WERI-Rb-1 (cell line): Measurements from ENCODE around the gene SYNRG.

Experiments used
- DNase-seq: peaks from one replicate; pipeline ENCODE4 v3.0.0-alpha.2; 2020
- H3K27ac ChIP-seq: fragments of 250-450 bp; sonication (Bioruptor Pico); 2 replicates; pipeline ENCODE4 v1.5.1; 2020; ENCODE audit warnings: mild to moderate bottlenecking, moderate library complexity
- H3K27me3 ChIP-seq: fragments of 250-450 bp; sonication (Bioruptor Pico); 2 replicates; pipeline ENCODE4 v1.5.1; 2021; ENCODE audit warnings: mild to moderate bottlenecking, low read depth, moderate library complexity; ENCODE audit not compliant: insufficient read depth, severe bottlenecking
- H3K36me3 ChIP-seq: fragments of 250-450 bp; sonication (Bioruptor Pico); 2 replicates; pipeline ENCODE4 v1.5.1; 2020; ENCODE audit warnings: mild to moderate bottlenecking, moderate library complexity
- H3K4me3 ChIP-seq: 2 replicates; pipeline ENCODE4 v1.5.1; 2011; ENCODE audit warnings: low read depth, mild to moderate bottlenecking, control low read depth, low read length
- H3K9me3 ChIP-seq: fragments of 250-450 bp; sonication (Bioruptor Pico); 2 replicates; pipeline ENCODE4 v1.5.1; 2021; ENCODE audit warnings: mild to moderate bottlenecking, moderate library complexity; ENCODE audit not compliant: severe bottlenecking
- CTCF ChIP-seq: IDR thresholded peaks from 2 replicates; pipeline ENCODE4 v1.5.1; 2011; ENCODE audit warnings: low read depth, mild to moderate bottlenecking, control low read depth, inconsistent platforms, low read length

Gene SYNRG

GRCh38 chr17:37492167-37492566 lies 117.1 kb downstream of the SYNRG start:
- Histone ChIP-seq H3K36me3 (peaks cover 4% of the 10 kb centered on the region), H3K27ac (no peak overlapping the region), H3K4me3 (no peak overlapping the region), H3K9me3 (no peaks in the 10 kb centered on the region), H3K27me3 (no peaks in the 10 kb centered on the region)
- no peak for TF ChIP-seq CTCF
- no peak for DNase-seq

- Histone ChIP-seq H3K4me3 (peak overlapping the region; percentile 67), H3K27ac (no peak overlapping the region; the same call in 1 of the 2 replicates), H3K9me3 (no peaks in the 10 kb centered on the region), H3K36me3 (peaks cover 4% of the 10 kb centered on the region), H3K27me3 (no peaks in the 10 kb centered on the region)
- no peak for TF ChIP-seq CTCF
- DNase-seq = no peak
Measured at GRCh38 chr17:37490638-37491614, 118.3 kb downstream of the SYNRG start.

- H3K27ac ChIP-seq = peak overlapping the region; percentile 46
- H3K27me3 ChIP-seq = no peaks in the 10 kb centered on the region
- peak; percentile 72 for DNase-seq
- peak overlapping the region; percentile 67 for H3K4me3 ChIP-seq
- H3K9me3 ChIP-seq = no peaks in the 10 kb centered on the region
- TF ChIP-seq CTCF = peak; percentile 20; the same call in 1 of the 2 replicates
- peaks cover 4% of the 10 kb centered on the region for H3K36me3 ChIP-seq
Measured at GRCh38 chr17:37490022-37490587, 119.1 kb downstream of the SYNRG start.

GRCh38 chr17:37489197-37490001 lies 119.8 kb downstream of the SYNRG start, which contains the start of gene DUSP14:
TSS of gene DUSP14 (plus strand) at chr17:37489891. CDS start at chr17:37512273, 22,382 bp downstream.
- peak; percentile 83 for DNase-seq
- peaks cover 4% of the 10 kb centered on the region for H3K36me3 ChIP-seq
- H3K27me3 ChIP-seq = no peaks in the 10 kb centered on the region
- peak within 1 kb of the TSS; percentile 80 for H3K4me3 ChIP-seq
- peak within 1 kb of the TSS; percentile 72 for H3K27ac ChIP-seq
- no peaks in the 10 kb centered on the region for H3K9me3 ChIP-seq
- TF ChIP-seq CTCF = no peak

GRCh38 chr17:37488607-37489196 lies 120.5 kb downstream of the SYNRG start:
- no peaks in the 10 kb centered on the region for H3K9me3 ChIP-seq
- peak; percentile 48 for DNase-seq
- no peak for TF ChIP-seq CTCF
- H3K4me3 ChIP-seq = peak overlapping the region; percentile 80
- H3K27ac ChIP-seq = no peak overlapping the region; the same call in 1 of the 2 replicates
- no peaks in the 10 kb centered on the region for H3K27me3 ChIP-seq
- H3K36me3 ChIP-seq = peaks cover 4% of the 10 kb centered on the region
